Stimulated activated CD8-positive, alpha-beta memory T cell treated with anti-CD3 and anti-CD28 coated beads, Interleukin-12 subunit alpha, Interleukin-12 subunit beta, amount 100 ng/mL, for 24 hours (primary cell): ENCODE data around the gene LHX3.

Experiments used
- DNase-seq: peaks from one replicate; pipeline ENCODE4 v3.0.0-alpha.2; 2020; ENCODE audit errors: extremely low read depth

LHX3 gene

GRCh38 chr9:136177224-136177623 lies 27.7 kb downstream of the LHX3 start:
- no peak for DNase-seq

GRCh38 chr9:136175616-136176197 lies 29.2 kb downstream of the LHX3 start:
- no peak for DNase-seq

DNA sequence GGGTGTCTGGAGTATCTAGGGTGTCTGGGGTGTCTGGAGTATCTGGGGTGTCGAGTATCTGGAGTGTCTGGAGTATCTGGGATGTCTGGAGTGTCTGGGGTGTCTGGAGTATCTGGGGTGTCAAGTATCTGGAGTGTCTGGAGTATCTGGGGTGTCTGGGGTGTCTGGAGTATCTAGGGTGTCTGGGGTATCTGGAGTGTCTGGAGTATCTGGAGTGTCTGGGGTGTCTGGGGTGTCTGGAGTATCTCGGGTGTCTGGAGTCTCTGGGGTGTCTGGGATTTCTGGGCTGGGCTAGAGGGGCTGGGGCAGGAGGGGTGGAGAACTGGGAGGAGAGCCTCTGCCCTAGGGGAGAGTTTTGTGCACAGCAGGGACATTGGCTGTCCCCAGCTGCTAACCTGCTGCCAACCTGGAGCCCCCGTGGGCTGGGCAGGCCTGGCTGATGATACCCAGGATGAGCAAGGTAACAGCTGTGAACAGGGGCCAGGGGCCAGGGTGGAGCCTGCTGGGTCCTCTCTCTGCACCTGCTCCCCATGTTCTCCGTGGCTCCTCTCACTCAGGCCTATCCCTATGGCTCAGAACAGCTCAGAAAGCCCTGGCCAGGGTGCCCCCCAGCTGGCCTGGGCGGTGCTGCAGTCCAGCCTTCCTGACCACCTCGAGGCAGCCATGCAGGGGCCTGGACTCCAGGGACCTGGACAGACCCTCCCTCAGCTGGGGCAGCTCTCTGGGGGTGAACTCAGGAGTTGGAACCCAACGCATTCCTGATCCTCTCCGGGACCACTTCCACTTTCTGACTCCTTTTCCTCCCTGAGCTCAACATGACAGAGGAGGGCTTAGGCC lies 29.9 kb downstream of the LHX3 start:
- DNase-seq = no peak

DNA sequence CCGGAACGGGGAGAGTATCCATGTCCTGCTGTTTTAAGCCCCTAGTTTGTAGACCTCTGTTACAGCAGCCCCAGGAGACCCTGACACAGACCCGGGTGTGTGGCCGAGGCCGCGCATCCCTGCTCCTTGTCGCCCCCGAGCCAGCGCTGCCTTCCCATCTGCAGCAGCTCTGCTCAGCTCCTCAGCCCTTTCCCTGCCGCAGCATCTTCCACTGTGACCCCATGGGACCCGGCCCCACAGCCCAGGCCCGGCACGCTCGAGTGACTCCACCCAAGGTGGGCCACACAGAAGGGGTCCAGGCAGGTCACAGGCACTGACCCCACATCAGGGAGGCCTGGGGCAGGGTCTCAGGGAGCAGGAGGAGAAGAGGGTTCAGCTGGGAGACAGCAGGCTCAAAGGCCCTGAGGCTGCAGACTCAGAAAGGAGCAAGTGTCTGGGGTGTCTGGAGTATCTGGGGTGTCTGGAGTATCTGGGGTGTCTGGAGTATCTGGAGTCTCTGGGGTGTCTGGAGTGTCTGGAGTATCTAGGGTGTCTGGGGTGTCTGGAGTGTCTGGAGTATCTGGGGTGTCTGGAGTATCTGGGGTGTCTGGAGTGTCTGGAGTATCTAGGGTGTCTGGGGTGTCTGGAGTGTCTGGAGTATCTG lies 31.2 kb downstream of the LHX3 start:
- no peak for DNase-seq

DNA sequence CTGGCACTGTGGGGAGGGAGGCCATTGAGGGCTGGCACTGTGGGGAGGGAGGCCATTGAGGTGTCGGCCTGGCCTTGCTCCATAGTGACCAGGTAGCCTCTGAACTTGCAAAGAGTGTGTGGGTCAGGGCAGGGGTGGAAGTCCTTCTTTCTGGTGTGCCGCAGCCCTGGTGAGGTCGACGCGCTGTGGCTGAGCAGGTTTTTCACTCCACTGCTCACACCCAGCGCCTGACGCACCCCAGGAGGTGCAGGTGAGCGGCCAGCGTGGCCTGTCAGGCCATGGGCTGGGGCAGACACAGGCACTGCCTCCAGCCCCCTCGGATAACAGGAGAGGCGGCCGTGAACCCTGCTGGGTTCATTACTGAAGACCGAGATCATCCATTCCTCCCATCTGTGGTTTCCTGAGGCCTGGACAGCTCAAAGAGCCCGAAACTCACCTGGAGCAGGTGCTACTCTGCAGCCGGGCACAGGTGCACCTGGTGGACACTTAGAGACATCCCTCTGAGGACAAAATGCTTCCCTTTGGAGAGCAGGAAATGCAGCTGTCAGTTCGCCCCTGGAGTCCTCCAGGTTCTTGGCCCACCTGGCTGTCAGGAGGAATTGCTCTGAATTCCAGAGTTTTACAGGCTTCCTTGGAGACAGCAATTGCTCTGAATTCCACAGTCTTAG lies 32.4 kb downstream of the LHX3 start:
- DNase-seq = no peak

- DNase-seq = no peak
Observed at GRCh38 chr9:136171801-136172411, 33.0 kb downstream of the LHX3 start.

GRCh38 chr9:136171009-136171800 lies 33.7 kb downstream of the LHX3 start:
- DNase-seq = no peak

GRCh38 chr9:136170006-136170901 lies 34.7 kb downstream of the LHX3 start:
- DNase-seq = no peak

DNA sequence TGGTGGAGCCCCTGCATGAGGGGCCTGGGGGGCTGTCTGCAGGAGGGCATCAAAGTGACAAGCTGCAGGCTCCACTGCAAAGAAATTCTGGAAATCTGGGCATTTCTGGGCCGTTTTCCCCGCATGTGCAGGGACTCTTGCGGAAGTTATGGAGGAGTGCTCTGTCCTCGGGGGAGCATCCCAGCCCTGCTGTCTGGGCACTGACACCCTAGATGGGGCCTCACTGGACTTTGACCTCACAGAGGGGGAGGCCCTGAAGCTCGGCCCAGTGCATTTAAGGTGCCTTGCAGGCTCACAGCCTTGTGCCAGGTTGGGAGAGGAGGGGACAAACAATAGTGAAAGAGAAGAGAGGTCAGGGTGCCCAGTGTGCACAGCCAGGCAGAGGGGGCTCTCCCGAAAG lies 35.4 kb downstream of the LHX3 start:
- DNase-seq = no peak

GRCh38 chr9:136163248-136163850 lies 41.6 kb downstream of the LHX3 start:
- DNase-seq = no peak

- no peak for DNase-seq
Observed at GRCh38 chr9:136160995-136161610, 43.8 kb downstream of the LHX3 start.

GRCh38 chr9:136160381-136160841 lies 44.5 kb downstream of the LHX3 start:
- DNase-seq = no peak

DNA sequence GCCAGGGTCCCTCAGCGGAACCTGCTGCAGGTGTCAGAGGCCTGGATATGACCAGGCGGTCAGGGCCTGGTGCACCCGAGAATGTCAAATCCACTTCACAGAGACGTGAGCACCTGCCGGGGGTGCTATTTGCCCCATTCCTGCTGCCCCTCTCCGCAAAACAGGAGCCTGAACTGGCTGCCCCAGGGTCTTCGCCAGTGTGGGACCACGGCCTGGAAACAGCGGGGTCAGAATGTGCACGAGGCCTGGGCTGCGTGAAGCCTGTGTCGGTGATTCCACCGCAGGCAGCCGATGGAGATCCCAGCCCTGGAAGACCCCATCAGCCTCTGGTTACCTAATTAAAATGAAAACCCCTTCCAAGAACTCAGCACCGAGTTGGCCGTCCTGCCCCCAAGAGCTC lies 45.1 kb downstream of the LHX3 start:
- no peak for DNase-seq

DNA sequence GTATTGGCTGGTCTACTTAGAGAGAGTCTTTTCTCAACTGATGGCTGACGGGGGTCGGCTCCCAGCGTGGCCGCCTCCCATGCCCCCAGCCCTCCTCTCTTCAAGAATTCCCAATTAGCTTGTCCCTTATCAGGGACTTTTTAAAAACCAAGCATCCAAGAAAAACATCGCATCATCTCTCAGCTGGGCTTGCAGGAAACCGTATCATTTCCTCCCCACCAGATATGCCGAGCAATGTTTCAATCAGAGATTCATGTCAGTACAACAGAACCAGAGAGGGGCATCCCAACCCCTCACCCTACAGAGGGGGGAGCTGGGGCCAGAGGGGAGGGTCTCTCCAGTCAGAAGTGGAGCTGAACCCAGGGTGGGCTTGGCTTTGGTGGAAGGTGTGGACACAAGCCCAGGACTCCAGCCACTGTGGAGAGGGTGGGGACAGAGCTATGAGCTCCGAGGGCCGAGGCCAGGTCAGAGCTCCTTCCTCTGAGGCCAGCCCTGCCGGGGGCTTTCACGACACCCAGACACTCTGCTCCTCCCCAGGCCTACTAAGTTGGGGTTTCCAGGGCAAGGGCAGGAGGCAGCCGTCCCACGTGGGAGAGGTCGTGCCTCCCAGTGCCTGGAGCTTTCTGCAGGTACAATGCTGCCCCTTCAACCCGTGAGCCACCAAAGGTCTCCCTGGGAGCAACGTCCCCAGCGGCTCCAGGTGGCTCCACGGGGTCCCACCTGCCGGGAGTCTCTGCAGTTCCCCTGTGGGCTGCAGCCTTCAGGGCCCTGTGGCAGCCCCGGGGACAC lies 47.3 kb downstream of the LHX3 start:
- DNase-seq = no peak

DNA sequence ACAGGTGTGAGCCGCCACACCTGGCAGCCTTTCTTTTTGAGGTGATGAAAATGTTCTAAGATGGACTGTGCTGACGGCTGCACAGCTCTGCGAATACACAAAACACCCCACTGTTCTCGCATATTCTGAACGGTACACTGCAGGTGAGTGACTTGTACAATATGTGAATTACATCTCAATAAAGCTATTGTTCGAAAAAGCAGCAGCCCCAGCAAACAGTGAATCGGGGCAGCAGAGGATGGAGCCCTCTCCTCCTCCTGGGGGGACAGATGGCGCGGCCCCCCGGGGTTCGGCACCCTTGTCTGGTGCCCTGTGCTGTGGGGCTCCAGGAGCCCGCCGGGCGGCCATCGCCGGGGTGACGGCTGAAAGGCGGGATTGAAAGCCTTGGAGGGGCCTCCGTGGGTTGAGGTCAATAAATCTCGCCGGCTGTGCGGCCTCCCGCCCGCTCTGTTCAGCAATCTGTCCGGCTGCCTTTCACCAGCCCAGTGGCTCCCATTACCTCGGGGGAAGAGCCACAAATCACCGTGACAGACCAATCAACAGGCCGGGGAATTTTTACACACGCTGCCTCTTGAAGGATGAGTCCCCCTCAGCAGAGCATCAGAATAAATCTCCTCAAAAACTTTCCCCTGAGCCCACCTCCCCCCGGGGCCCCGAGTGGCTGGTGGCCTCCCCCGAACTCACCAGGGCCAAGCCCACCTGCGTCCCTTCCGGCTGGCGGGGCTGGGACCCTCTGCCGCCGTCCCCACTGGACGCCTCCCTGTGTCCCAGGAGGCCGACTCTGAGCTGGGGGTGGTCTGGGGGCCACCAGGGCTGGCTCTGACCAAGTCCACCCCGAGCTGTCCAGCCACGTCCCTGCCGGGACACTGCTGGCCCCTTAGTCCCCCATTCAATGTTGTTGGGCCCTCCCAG lies 48.5 kb downstream of the LHX3 start:
- no peak for DNase-seq

GRCh38 chr9:136155576-136155975 lies 49.4 kb downstream of the LHX3 start:
- no peak for DNase-seq

DNA sequence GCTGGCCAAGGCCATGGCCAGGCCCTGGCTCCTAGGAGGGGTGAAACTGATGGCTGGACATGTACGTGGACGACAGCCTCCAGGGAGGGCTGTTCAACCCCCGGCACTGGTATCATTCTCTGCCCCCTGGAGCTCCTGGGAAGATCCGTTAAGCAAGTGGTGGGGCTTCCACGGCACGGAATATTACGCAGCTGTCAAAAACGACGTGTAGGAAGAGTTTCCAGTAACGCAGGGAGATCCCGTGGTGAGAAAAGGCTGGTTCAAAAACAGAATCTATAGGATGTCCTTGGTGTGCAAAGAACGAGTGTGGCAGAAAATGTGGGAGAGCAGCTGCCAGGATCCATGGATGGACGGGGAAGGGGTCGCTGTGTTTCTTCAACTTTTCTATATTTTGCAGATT lies 50.0 kb downstream of the LHX3 start:
- no peak for DNase-seq
